CD4-positive, CD25-positive, alpha-beta regulatory T cell (primary cell): ENCODE results near the gene PITX1. TPM values are rescaled to one million over a fixed set of nuclear protein-coding genes. Genes with fewer than 3 reads are reported as not detected.
"Not testable (repeated sequence)": the region's sequence is repeated elsewhere in the genome, so short reads cannot be mapped to it uniquely, and the experiment has no call there.

Experiments used
- ATAC-seq, 2 donors: fragments of 150-1000 bp; cut with Tn5 transposase; one replicate each; pipeline ENCODE4 v1.10.0; 2021; ENCODE audit warnings: low read depth in 2 of 2, moderate number of reproducible peaks in 2 of 2, moderate library complexity in 1 of 2
- DNase-seq, 3 donors: peaks; one replicate each; pipeline versions ENCODE4 v3.0.0 to v3.0.0-alpha.2; 2012 to 2022; ENCODE audit warnings: mixed read lengths in 1 of 3
- H3K27ac ChIP-seq: one replicate; pipeline ENCODE4 v1.7.0; 2013; ENCODE audit warnings: mild to moderate bottlenecking, low read length; ENCODE audit not compliant: insufficient read depth, poor library complexity, severe bottlenecking
- H3K27me3 ChIP-seq: one replicate; pipeline ENCODE4 v1.7.0; 2013; ENCODE audit warnings: low read length; ENCODE audit not compliant: control insufficient read depth, insufficient read depth
- H3K36me3 ChIP-seq: one replicate; pipeline ENCODE4 v1.7.0; 2013; ENCODE audit warnings: mild to moderate bottlenecking, low read length, moderate library complexity; ENCODE audit not compliant: control insufficient read depth, insufficient read depth
- H3K4me1 ChIP-seq: 2 replicates; pipeline ENCODE4 v1.7.0; 2013; ENCODE audit warnings: mild to moderate bottlenecking, low read length; ENCODE audit not compliant: insufficient read depth, control insufficient read depth, poor library complexity, severe bottlenecking
- H3K4me3 ChIP-seq: one replicate; pipeline ENCODE4 v1.7.0; 2013; ENCODE audit warnings: low read depth, mild to moderate bottlenecking, low read length, moderate library complexity
- H3K9me3 ChIP-seq, 2 experiments: 1 replicate in 1 of 2; 2 replicates in 1 of 2; pipeline ENCODE4 v1.7.0; 2013; ENCODE audit warnings: low read length in 2 of 2, mild to moderate bottlenecking in 1 of 2, moderate library complexity in 1 of 2; ENCODE audit not compliant: control insufficient read depth in 2 of 2
- H3K27ac Mint-ChIP-seq, 3 donors: one replicate each; pipeline ENCODE4 v1.8.0; 2020 to 2022; ENCODE audit warnings: mild to moderate bottlenecking in 3 of 3, mixed read lengths in 3 of 3, moderate library complexity in 2 of 3
- H3K27me3 Mint-ChIP-seq: one replicate; pipeline ENCODE4 v1.8.0; 2022; ENCODE audit warnings: mild to moderate bottlenecking, mixed read lengths
- H3K36me3 Mint-ChIP-seq: one replicate; pipeline ENCODE4 v1.8.0; 2020; ENCODE audit warnings: mixed read lengths
- H3K4me1 Mint-ChIP-seq, 4 donors: one replicate each; pipeline ENCODE4 v1.8.0; 2020 to 2022; ENCODE audit warnings: mixed read lengths in 4 of 4, mild to moderate bottlenecking in 1 of 4
- H3K4me3 Mint-ChIP-seq, 4 donors: one replicate each; pipeline ENCODE4 v1.8.0; 2020 to 2022; ENCODE audit warnings: mild to moderate bottlenecking in 4 of 4, mixed read lengths in 4 of 4, moderate library complexity in 3 of 4
- H3K9me3 Mint-ChIP-seq, 7 donors: one replicate each; pipeline ENCODE4 v1.8.0; 2020 to 2022; ENCODE audit warnings: mixed read lengths in 7 of 7, mild to moderate bottlenecking in 3 of 7, moderate library complexity in 2 of 7
- polyA plus RNA-seq, 4 donors: library from polyadenylated mRNA; unstranded; fragments of 300-500 nt; fragmentation: Illumina TruSeq; gene quantifications; one replicate each; pipeline ENCODE4 v1.2.3, GENCODE V29; 2021
- total RNA-seq: library from RNA; stranded (reverse); gene quantifications from one replicate; pipeline ENCODE4 v1.2.3, GENCODE V29; 2022

The PITX1 gene
- total and polyA plus RNA-seq, 5 donors from 2014 or later = not detected

DNA sequence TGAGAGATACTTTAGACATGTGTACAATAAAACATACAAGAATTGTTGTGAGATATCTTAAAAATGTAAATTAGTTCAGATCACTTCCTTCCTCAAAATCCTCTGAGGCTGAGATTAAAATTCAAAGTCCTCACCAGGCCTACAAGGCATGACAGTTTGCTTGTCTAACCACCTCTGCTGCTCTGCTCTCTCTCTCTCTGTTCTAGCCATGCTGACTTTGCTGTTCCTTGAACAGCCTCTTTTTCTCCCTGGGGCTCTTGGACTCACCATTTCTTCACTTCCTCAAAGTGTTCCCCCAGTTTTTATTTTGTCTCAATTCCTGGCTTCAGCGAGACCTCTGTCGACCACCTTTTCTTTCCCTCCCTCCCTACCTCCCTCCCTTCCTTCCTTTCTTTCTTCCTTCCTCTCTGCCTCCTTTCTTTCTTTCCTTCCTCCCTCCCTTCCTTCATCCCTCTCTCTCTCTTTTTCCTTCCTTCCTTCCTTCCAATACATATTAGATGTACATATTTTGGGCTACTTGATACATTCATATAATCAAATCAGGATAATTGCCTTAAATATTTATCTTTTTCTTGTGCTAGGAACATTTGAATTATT lies 39.4 kb downstream of the PITX1 start:
- no peak for ATAC-seq
- no peak for DNase-seq
- peaks cover 0 to 11% (median 0%) of the 10 kb centered on the region in 7 donors for H3K9me3 Mint-ChIP-seq
- H3K4me1 Mint-ChIP-seq = no peaks in the 10 kb centered on the region
- no peak overlapping the region for H3K4me3 Mint-ChIP-seq
- H3K36me3 ChIP-seq = no peaks in the 10 kb centered on the region
- peaks cover 4% of the 10 kb centered on the region for H3K27me3 ChIP-seq
- no peak overlapping the region for H3K4me3 ChIP-seq
- peaks cover 2% of the 10 kb centered on the region for H3K36me3 Mint-ChIP-seq
- H3K27ac ChIP-seq = no peak overlapping the region
- peaks cover 4% of the 10 kb centered on the region for H3K27me3 Mint-ChIP-seq
- H3K4me1 ChIP-seq = no peaks in the 10 kb centered on the region
- no peak overlapping the region for H3K27ac Mint-ChIP-seq
- no peaks in the 10 kb centered on the region for H3K9me3 ChIP-seq

DNA sequence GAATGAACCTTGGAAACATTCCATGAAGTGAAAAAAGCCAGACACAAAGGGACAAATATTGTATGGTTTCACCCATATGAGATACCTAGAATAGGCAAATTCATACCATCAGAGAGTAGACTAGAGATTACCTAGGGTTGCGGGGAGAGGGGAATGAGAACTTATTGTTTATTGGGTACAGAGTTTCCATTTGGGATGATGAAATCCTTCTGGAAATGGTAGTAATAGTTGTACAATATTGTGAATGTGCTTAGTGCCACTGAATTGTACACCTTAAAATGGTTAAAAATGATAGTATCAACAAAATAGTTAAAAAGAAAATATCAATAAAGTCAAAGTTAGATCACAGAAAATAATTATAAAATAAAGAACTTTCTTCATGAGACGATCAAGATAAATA lies 40.9 kb downstream of the PITX1 start:
- peaks cover 4% of the 10 kb centered on the region for H3K27me3 ChIP-seq
- peaks cover 0 to 11% (median 0%) of the 10 kb centered on the region in 7 donors for H3K9me3 Mint-ChIP-seq
- no peaks in the 10 kb centered on the region for H3K4me1 ChIP-seq
- peaks cover 3% of the 10 kb centered on the region for H3K36me3 Mint-ChIP-seq
- no peak overlapping the region for H3K4me3 ChIP-seq
- DNase-seq = no peak
- peaks cover 11% of the 10 kb centered on the region for H3K27me3 Mint-ChIP-seq
- no peak overlapping the region for H3K27ac Mint-ChIP-seq
- ATAC-seq = no peak
- H3K4me1 Mint-ChIP-seq = no peaks in the 10 kb centered on the region
- no peaks in the 10 kb centered on the region for H3K9me3 ChIP-seq
- no peak overlapping the region for H3K27ac ChIP-seq
- H3K4me3 Mint-ChIP-seq = no peak overlapping the region
- H3K36me3 ChIP-seq = no peaks in the 10 kb centered on the region

DNA sequence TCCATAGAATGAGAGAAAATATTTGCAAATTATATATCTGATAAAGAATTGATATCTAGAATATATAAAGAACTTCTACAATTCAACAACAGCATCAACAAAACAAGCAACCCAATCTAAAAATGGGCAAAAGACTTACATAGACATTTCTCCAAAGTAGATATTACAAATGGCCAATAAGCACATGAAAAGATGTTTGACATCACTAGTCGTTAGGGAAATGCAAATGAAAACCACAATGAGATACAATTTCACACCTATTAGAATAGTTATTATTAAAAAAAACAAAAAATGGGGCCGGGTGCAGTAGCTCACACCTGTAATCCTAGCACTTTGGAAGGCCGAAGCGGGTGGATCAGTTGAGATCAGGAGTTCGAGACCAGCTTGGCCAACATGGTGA lies 41.9 kb downstream of the PITX1 start:
- Histone ChIP-seq H3K27me3 (peaks cover 4% of the 10 kb centered on the region), H3K4me3 (no peak overlapping the region)
- peaks cover 0 to 11% (median 0%) of the 10 kb centered on the region in 7 donors for H3K9me3 Mint-ChIP-seq

DNA sequence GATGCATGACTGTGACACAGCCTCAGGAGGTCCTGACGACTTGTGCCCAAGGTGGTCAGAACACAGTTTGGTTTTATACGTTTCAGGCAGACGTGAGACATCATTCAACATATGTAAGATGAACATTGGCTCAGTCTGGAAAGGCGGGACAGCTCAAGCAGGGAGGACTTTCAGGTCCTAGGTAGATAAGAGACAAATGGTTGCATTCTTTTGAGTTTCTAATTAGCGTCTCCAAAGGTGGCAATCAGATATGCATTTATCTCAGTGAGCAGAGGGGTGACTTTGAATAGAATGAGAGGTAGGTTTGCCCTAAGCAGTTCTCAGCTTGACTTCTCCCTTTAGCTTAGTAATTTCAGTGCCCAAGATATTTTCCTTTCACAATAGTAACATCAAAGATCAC lies 43.8 kb downstream of the PITX1 start:
- H3K9me3 ChIP-seq, H3K4me3 Mint-ChIP-seq, ATAC-seq, H3K4me1 ChIP-seq, H3K4me1 Mint-ChIP-seq, H3K36me3 Mint-ChIP-seq, DNase-seq, H3K27ac Mint-ChIP-seq, H3K36me3 ChIP-seq, H3K27me3 ChIP-seq, H3K4me3 ChIP-seq, H3K27ac ChIP-seq: not testable (repeated sequence)
- peaks cover 0 to 11% (median 0%) of the 10 kb centered on the region in 7 donors for H3K9me3 Mint-ChIP-seq
- H3K27me3 Mint-ChIP-seq = peaks cover 13% of the 10 kb centered on the region

More for the DNA sequence above, 41.9 kb downstream of the PITX1 start:
- H3K4me1 ChIP-seq = no peaks in the 10 kb centered on the region
- H3K36me3 ChIP-seq = no peaks in the 10 kb centered on the region
- no peak for ATAC-seq
- Mint-ChIP-seq H3K4me1 (no peaks in the 10 kb centered on the region), H3K36me3 (peaks cover 3% of the 10 kb centered on the region), H3K4me3 (no peak overlapping the region), H3K27me3 (peaks cover 12% of the 10 kb centered on the region), H3K27ac (no peak overlapping the region)
- H3K27ac ChIP-seq = no peak overlapping the region
- H3K9me3 ChIP-seq = no peaks in the 10 kb centered on the region
- DNase-seq = no peak

DNA sequence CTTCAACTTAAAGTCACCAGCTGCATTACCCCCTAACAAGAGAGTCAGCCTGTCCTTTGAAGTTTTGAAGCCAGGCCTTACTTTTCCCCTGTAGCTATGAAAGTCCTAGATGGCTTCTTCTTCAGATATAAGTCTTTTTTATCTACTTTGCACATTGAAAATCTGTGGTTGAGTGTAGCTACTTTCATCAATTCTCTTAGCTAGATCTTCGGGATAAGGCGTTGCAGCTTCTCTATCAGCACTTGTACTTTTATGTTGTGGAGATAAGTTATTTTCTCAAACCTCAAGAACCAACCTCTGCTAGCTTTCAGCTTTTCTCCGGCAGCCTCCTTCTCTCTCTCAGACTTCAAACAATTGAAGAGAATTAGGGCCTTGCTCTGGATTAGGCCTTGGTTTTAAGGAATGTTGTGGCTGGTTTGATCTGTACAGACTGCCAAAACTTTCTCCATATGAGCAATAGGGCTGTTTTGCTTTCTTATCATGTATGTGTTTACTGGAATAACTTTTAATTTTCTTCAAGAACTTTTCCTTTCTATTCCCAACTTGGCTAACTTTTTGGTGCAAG lies 44.7 kb downstream of the PITX1 start:
- Mint-ChIP-seq H3K9me3 (peaks cover 0 to 11% (median 0%) of the 10 kb centered on the region in 7 donors), H3K36me3 (peaks cover 3% of the 10 kb centered on the region), H3K27me3 (peaks cover 18% of the 10 kb centered on the region), H3K27ac (no peak overlapping the region), H3K4me1 (no peaks in the 10 kb centered on the region), H3K4me3 (no peak overlapping the region)
- Histone ChIP-seq H3K36me3 (no peaks in the 10 kb centered on the region), H3K4me3 (no peak overlapping the region), H3K4me1 (no peaks in the 10 kb centered on the region), H3K9me3 (no peaks in the 10 kb centered on the region), H3K27ac (no peak overlapping the region), H3K27me3 (peaks cover 4% of the 10 kb centered on the region)
- DNase-seq (no peak), ATAC-seq (no peak)

DNA sequence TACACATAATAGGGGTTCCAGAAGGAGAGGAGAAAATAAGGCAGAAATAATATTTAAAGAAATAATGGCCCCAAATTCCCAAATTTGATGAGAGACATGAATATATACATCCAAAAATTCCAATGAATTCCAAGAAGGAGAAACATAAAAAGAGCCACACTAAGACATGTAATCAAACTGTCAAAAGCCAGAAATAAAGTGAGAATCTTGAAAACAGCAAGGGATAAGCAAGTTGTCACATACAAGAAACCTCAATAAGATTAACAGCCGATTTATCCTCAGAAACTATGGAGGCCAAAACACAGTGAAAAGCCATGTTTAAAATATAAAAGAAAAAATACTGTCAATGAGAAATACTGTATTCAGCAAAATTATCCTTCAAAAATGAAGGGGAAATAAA lies 51.8 kb downstream of the PITX1 start:
- H3K9me3 Mint-ChIP-seq = peaks cover 0 to 39% (median 20%) of the 10 kb centered on the region in 7 donors
- no peaks in the 10 kb centered on the region for H3K4me1 Mint-ChIP-seq

DNA sequence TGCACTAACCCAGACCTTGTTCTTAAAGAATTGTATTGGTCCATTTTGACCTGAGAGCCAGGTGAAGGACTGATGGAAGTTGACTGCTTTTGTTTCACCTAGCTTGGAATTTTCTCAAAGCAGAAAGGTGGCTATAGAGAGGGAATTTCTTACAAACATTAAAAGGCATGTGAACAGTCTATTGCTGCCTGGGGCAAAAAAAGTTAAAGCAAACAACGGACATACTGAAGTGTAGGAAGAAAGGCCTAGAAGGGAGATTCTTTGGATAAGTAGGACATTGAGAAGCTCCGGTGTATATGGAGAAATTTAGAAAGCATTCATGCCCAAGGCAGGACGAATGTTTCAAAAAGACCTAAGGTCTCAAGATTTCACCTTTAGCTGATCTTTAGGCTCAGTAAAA lies 54.6 kb downstream of the PITX1 start:
- Histone ChIP-seq H3K9me3 (peaks cover 24 to 43% of the 10 kb centered on the region in 2 experiments), H3K4me3 (no peak overlapping the region), H3K27me3 (peaks cover 3% of the 10 kb centered on the region), H3K27ac (no peak overlapping the region), H3K4me1 (no peaks in the 10 kb centered on the region), H3K36me3 (no peaks in the 10 kb centered on the region)
- Mint-ChIP-seq H3K9me3 (peaks cover 2 to 42% (median 25%) of the 10 kb centered on the region in 7 donors), H3K27ac (no peak overlapping the region), H3K4me1 (no peaks in the 10 kb centered on the region), H3K4me3 (no peak overlapping the region), H3K27me3 (peaks cover 13% of the 10 kb centered on the region), H3K36me3 (peaks cover 15% of the 10 kb centered on the region)
- DNase-seq (no peak), ATAC-seq (no peak)

More for the DNA sequence above, 51.8 kb downstream of the PITX1 start:
- DNase-seq (no peak), ATAC-seq (no peak)
- Histone ChIP-seq H3K4me1 (no peaks in the 10 kb centered on the region), H3K9me3 (peaks cover 20 to 33% of the 10 kb centered on the region in 2 experiments), H3K4me3 (no peak overlapping the region), H3K36me3 (no peaks in the 10 kb centered on the region), H3K27me3 (peaks cover 3% of the 10 kb centered on the region), H3K27ac (no peak overlapping the region)
- H3K36me3 Mint-ChIP-seq = peaks cover 8% of the 10 kb centered on the region
- peaks cover 19% of the 10 kb centered on the region for H3K27me3 Mint-ChIP-seq
- H3K4me3 Mint-ChIP-seq = no peak overlapping the region
- no peak overlapping the region for H3K27ac Mint-ChIP-seq
